ENCODE data around the gene BCS1L. TPM values are rescaled to one million over a fixed set of nuclear protein-coding genes. Genes with fewer than 3 reads are reported as not detected.

BCS1L gene
- polyA plus RNA-seq, 1 experiment = 49.0 TPM

GRCh38 chr2:218701806-218702205, 42.3 kb downstream of the BCS1L start:
- POLR2A ChIA-PET = no interaction called here
- no peaks in the 10 kb centered on the region for H3K27me3 ChIP-seq (ENCODE audit: control insufficient read depth, insufficient read depth, low read length)
- TF ChIP-seq, protein P1, sequence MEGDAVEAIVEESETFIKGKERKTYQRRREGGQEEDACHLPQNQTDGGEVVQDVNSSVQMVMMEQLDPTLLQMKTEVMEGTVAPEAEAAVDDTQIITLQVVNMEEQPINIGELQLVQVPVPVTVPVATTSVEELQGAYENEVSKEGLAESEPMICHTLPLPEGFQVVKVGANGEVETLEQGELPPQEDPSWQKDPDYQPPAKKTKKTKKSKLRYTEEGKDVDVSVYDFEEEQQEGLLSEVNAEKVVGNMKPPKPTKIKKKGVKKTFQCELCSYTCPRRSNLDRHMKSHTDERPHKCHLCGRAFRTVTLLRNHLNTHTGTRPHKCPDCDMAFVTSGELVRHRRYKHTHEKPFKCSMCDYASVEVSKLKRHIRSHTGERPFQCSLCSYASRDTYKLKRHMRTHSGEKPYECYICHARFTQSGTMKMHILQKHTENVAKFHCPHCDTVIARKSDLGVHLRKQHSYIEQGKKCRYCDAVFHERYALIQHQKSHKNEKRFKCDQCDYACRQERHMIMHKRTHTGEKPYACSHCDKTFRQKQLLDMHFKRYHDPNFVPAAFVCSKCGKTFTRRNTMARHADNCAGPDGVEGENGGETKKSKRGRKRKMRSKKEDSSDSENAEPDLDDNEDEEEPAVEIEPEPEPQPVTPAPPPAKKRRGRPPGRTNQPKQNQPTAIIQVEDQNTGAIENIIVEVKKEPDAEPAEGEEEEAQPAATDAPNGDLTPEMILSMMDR (IDR thresholded peaks at IDR 0.05; ENCODE audit: insufficient read depth, low read depth, low read length) = no peak
- no peak overlapping the region for H3K4me3 ChIP-seq (ENCODE audit: low read depth, low read length)
- H3K36me3 ChIP-seq (ENCODE audit: control insufficient read depth, insufficient read depth, low read length) = peaks cover 14% of the 10 kb centered on the region
- CTCF ChIA-PET = interaction anchor here (0.7 to 3.8 kb wide), 3 partner anchors 8 to 15 kb away, joined by 5 to 12 read pairs (median 7); no protein-coding TSS in a partner anchor
- DNase-seq (ENCODE audit: low read depth) = no peak

- no peak overlapping the region for H3K4me3 ChIP-seq (ENCODE audit: low read depth, low read length)
- CTCF ChIA-PET = interaction anchor here (0.9 to 3.8 kb wide), 3 partner anchors 8 to 36 kb away, joined by 3 to 12 read pairs (median 7); no protein-coding TSS in a partner anchor
- POLR2A ChIA-PET = no interaction called here
- H3K27me3 ChIP-seq (ENCODE audit: control insufficient read depth, insufficient read depth, low read length) = no peaks in the 10 kb centered on the region
- TF ChIP-seq, protein P1 (IDR thresholded peaks at IDR 0.05; ENCODE audit: insufficient read depth, low read depth, low read length) = no peak
- peaks cover 8% of the 10 kb centered on the region for H3K36me3 ChIP-seq (ENCODE audit: control insufficient read depth, insufficient read depth, low read length)
- DNase-seq (ENCODE audit: low read depth) = no peak
Measured at GRCh38 chr2:218703341-218703740, 43.9 kb downstream of the BCS1L start.

GRCh38 chr2:218708086-218708485, 48.6 kb downstream of the BCS1L start:
- no peak overlapping the region for H3K4me3 ChIP-seq (ENCODE audit: low read depth, low read length)

DNA sequence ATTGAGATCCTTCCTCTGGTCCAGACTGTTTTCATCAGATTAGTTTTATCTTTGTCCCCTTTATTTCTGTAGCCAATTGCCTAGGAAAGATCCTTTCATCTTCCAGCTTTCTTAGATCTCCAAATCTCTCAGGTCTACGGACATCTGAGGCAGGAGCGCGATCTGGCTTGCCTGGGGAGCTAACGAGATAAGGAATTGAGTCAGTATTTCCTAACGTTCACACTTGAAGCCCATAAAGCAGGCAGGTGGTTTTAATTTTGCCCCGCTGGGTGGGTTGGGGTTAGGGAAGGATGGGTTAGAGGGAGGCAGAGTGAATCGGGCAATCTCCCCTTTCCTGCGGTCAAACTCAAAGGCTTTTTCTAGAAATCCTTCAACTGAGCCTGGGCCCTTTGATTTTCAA, 50.4 kb downstream of the BCS1L start:
- ChIA-PET POLR2A (interaction anchor here (0.5 to 1.6 kb wide), 2 partner anchors 22 to 50 kb away, joined by 4 to 5 read pairs; partner anchors contain the start of genes BCS1L and ZNF142), CTCF (interaction anchor here (0.6 to 3.3 kb wide), 19 partner anchors 8 to 628 kb away, joined by 3 to 41 read pairs (median 6); partner anchors contain the start of genes BCS1L, PRKAG3 and ZNF142)
- DNase-seq (ENCODE audit: low read depth) = no peak
- no peaks in the 10 kb centered on the region for H3K27me3 ChIP-seq (ENCODE audit: control insufficient read depth, insufficient read depth, low read length)
- H3K36me3 ChIP-seq (ENCODE audit: control insufficient read depth, insufficient read depth, low read length) = no peaks in the 10 kb centered on the region
- no peak overlapping the region for H3K4me3 ChIP-seq (ENCODE audit: low read depth, low read length)
- TF ChIP-seq, protein P1 (IDR thresholded peaks at IDR 0.05; ENCODE audit: insufficient read depth, low read depth, low read length) = no peak

More at GRCh38 chr2:218708086-218708485, 48.6 kb downstream of the BCS1L start:
- TF ChIP-seq, protein P1 (IDR thresholded peaks at IDR 0.05; ENCODE audit: insufficient read depth, low read depth, low read length) = no peak
- ChIA-PET CTCF (interaction anchor here (1.3 to 1.8 kb wide), 2 partner anchors 15 to 140 kb away, joined by 3 to 6 read pairs; no protein-coding TSS in a partner anchor), POLR2A (no interaction called here)
- Histone ChIP-seq H3K36me3 (ENCODE audit: control insufficient read depth, insufficient read depth, low read length) (no peaks in the 10 kb centered on the region), H3K27me3 (ENCODE audit: control insufficient read depth, insufficient read depth, low read length) (no peaks in the 10 kb centered on the region)
- DNase-seq (ENCODE audit: low read depth) = no peak

- CTCF ChIA-PET = interaction anchor here (0.6 to 3.3 kb wide), 21 partner anchors 8 to 628 kb away, joined by 3 to 41 read pairs (median 6); partner anchors contain the start of genes BCS1L, PRKAG3 and ZNF142
- TF ChIP-seq, protein P1 (IDR thresholded peaks at IDR 0.05; ENCODE audit: insufficient read depth, low read depth, low read length) = no peak
- POLR2A ChIA-PET = interaction anchor here (1.6 kb wide), 1 partner anchor 22 kb away, joined by 4 read pairs; no protein-coding TSS in a partner anchor
- no peaks in the 10 kb centered on the region for H3K27me3 ChIP-seq (ENCODE audit: control insufficient read depth, insufficient read depth, low read length)
- peak overlapping the region; percentile 24 for H3K4me3 ChIP-seq (ENCODE audit: low read depth, low read length)
- DNase-seq (ENCODE audit: low read depth) = no peak
- H3K36me3 ChIP-seq (ENCODE audit: control insufficient read depth, insufficient read depth, low read length) = no peaks in the 10 kb centered on the region
Measured at GRCh38 chr2:218710334-218710686, 50.8 kb downstream of the BCS1L start.
